K562 (cell line): ENCODE measurements around the gene PRKD1. TPM values are rescaled to one million over a fixed set of nuclear protein-coding genes. Genes with fewer than 3 reads are reported as not detected.

ENCODE experiments used
- ATAC-seq: fragments of 200-7000 bp; cut with Tn5 transposase; 3 replicates; pipeline ENCODE4 v1.9.1; 2020; ENCODE audit warnings: moderate library complexity
- BruUV-seq: library from RNA; stranded (reverse); fragments of 400-500 nt; replicated peaks from 2 replicates; lab custom pipeline; 2021; lab: Mats Ljungman, UMichigan
- CTCF ChIA-PET: fragments of 300-600 bp; formaldehyde crosslinking; extraction: SDS; loops from one replicate; lab custom pipeline; 2021; ENCODE audit warnings: low intra/inter-chr PET ratio; lab: Yijun Ruan, JAX
- POLR2A ChIA-PET: fragments of 300-600, 350-650 bp; sonication (Branson Sonifier 250); formaldehyde crosslinking; extraction: SDS; loops from one replicate; lab custom pipeline; 2021; ENCODE audit warnings: antibody characterized with exemption, inconsistent platforms; lab: Yijun Ruan, JAX
- DNase-seq, 4 experiments: peaks; one replicate each; pipeline versions ENCODE4 v3.0.0 to v3.0.0-alpha.2; 2011 to 2018; ENCODE audit warnings: low spot score in 3 of 4, mixed read lengths in 3 of 4; ENCODE audit errors: extremely low read depth in 1 of 4
- FAIRE-seq: peaks from 2 replicates; lab custom pipeline; 2011; peaks lifted over from hg19 to GRCh38; lab: Jason Lieb, UNC
- H2AFZ ChIP-seq: 2 replicates; pipeline ENCODE4 v1.6.0; 2011; ENCODE audit warnings: low read depth, low read length, control low read depth, inconsistent platforms
- H3K27ac ChIP-seq: fragments of 200-600 bp; 3 replicates; pipeline ENCODE4 v1.8.0; 2011; ENCODE audit warnings: low read depth, mild to moderate bottlenecking, control low read depth, inconsistent platforms, low read length, moderate library complexity, mixed read lengths; ENCODE audit errors: extremely low read depth
- H3K27me3 ChIP-seq, 2 experiments: fragments of 300-600 bp in 1 of 2; 2 replicates in 1 of 2; 3 replicates in 1 of 2; pipeline versions ENCODE4 v1.6.0 to v1.8.0; 2011; ENCODE audit warnings: inconsistent platforms in 2 of 2, low read length in 2 of 2, mild to moderate bottlenecking in 1 of 2, mixed read lengths in 1 of 2, moderate library complexity in 1 of 2; ENCODE audit not compliant: control insufficient read depth in 2 of 2, insufficient read depth in 2 of 2
- H3K36me3 ChIP-seq: fragments of 300-600 bp; 3 replicates; pipeline ENCODE4 v1.8.0; 2011; ENCODE audit warnings: mild to moderate bottlenecking, low read length, inconsistent platforms; ENCODE audit not compliant: control insufficient read depth, insufficient read depth
- H3K4me1 ChIP-seq, 2 experiments: fragments of 200-600 bp in 1 of 2; replicated peaks in 1 of 2; 2 replicates in 1 of 2; 3 replicates in 1 of 2; pipeline versions ENCODE4 v1.5.1 to v1.8.0; 2011; ENCODE audit warnings: inconsistent platforms in 2 of 2, low read length in 2 of 2, mild to moderate bottlenecking in 1 of 2, mixed read lengths in 1 of 2, moderate library complexity in 1 of 2; ENCODE audit not compliant: control insufficient read depth in 2 of 2, insufficient read depth in 2 of 2
- H3K4me2 ChIP-seq: 2 replicates; pipeline ENCODE4 v1.6.1; 2011; ENCODE audit warnings: low read length, control low read depth, inconsistent platforms, mixed read lengths; ENCODE audit not compliant: insufficient read depth
- H3K4me3 ChIP-seq: fragments of 200-600 bp; sonication (generic), shearing (Covaris generic); 2 replicates; pipeline ENCODE4 v1.5.1; 2016; ENCODE audit warnings: control low read depth, inconsistent platforms
- H3K79me2 ChIP-seq: fragments of 200-600 bp; 3 replicates; pipeline ENCODE4 v1.8.0; 2011; ENCODE audit warnings: low read length, inconsistent platforms; ENCODE audit not compliant: control insufficient read depth, insufficient read depth
- H3K9ac ChIP-seq, 2 experiments: 2 replicates each; pipeline versions ENCODE4 v1.6.0 to v1.6.1; 2011; ENCODE audit warnings: low read depth in 2 of 2, low read length in 2 of 2, control low read depth in 1 of 2, inconsistent platforms in 1 of 2, mild to moderate bottlenecking in 1 of 2, mixed read lengths in 1 of 2; ENCODE audit not compliant: insufficient read depth in 1 of 2
- H3K9me1 ChIP-seq: one replicate; pipeline ENCODE4 v1.6.0; 2011; ENCODE audit warnings: inconsistent platforms, mild to moderate bottlenecking, low read length, moderate library complexity; ENCODE audit not compliant: control insufficient read depth, insufficient read depth
- H3K9me3 ChIP-seq: replicated peaks from 2 replicates; pipeline ENCODE4 v1.5.1; 2011; ENCODE audit warnings: low read depth, low read length, inconsistent platforms; ENCODE audit not compliant: control insufficient read depth, insufficient read depth
- H4K20me1 ChIP-seq: replicated peaks from 2 replicates; pipeline ENCODE4 v1.6.1; 2011; ENCODE audit warnings: low read length, inconsistent platforms, mixed read lengths; ENCODE audit not compliant: control insufficient read depth, insufficient read depth
- EWSR1 ChIP-seq: fragments of 450-650 bp; IDR thresholded peaks from 2 replicates; pipeline ENCODE4 v1.6.1; 2018; ENCODE audit warnings: borderline replicate concordance, mild to moderate bottlenecking, low read depth, moderate library complexity; ENCODE audit not compliant: partially characterized antibody
- NFIX ChIP-seq: fragments of 250-450 bp; sonication (Bioruptor Pico); IDR thresholded peaks from 2 replicates; pipeline ENCODE4 v1.4.0; 2020; ENCODE audit warnings: low read depth, mild to moderate bottlenecking, moderate library complexity
- POLR2G ChIP-seq: fragments of 200-400 bp; formaldehyde crosslinking; IDR thresholded peaks from 2 replicates; pipeline ENCODE4 v1.6.1; 2017; ENCODE audit warnings: low read depth, mild to moderate bottlenecking, antibody characterized with exemption, low read length, moderate library complexity
- PTBP1 ChIP-seq: fragments of 200-400 bp; formaldehyde crosslinking; IDR thresholded peaks from 2 replicates; pipeline ENCODE4 v1.6.1; 2017; ENCODE audit warnings: low read depth, low read length
- RCOR1 ChIP-seq, 2 experiments: IDR thresholded peaks; 2 replicates each; pipeline ENCODE4 v1.6.1; 2012; ENCODE audit warnings: low read depth in 2 of 2, low read length in 2 of 2, borderline replicate concordance in 1 of 2, improper control_type of control experiment in 1 of 2
- RFX7 ChIP-seq: fragments of 250-450 bp; sonication (Bioruptor Pico); IDR thresholded peaks from 2 replicates; pipeline ENCODE4 v1.5.1; 2021; ENCODE audit warnings: mild to moderate bottlenecking
- STAT5B ChIP-seq: fragments of 250-450 bp; sonication (Bioruptor Pico); IDR thresholded peaks from 2 replicates; pipeline ENCODE4 v1.8.0; 2021; ENCODE audit warnings: mild to moderate bottlenecking, inconsistent platforms
- ZFPM2 ChIP-seq: fragments of 250-450 bp; sonication (Bioruptor Pico); IDR thresholded peaks from 2 replicates; pipeline ENCODE4 v1.5.1; 2022; ENCODE audit warnings: mild to moderate bottlenecking
- ZHX1 ChIP-seq: fragments of 150-350 bp; conservative IDR thresholded peaks from 2 replicates; pipeline ENCODE4 v1.6.1; 2014; ENCODE audit warnings: low read length
- ZMIZ1 ChIP-seq, 2 experiments: fragments of 150-350 bp in 1 of 2; IDR thresholded peaks; 2 replicates each; pipeline ENCODE4 v1.6.1; 2012 to 2016; ENCODE audit warnings: low read depth in 2 of 2, low read length in 2 of 2, mild to moderate bottlenecking in 1 of 2, moderate library complexity in 1 of 2
- ZNF224 ChIP-seq: sonication (generic); formaldehyde crosslinking; IDR thresholded peaks from 2 replicates; pipeline ENCODE4 v1.8.0; 2022; ENCODE audit warnings: mild to moderate bottlenecking, missing genetic modification reagents
- ZNF41 ChIP-seq: fragments of 250-450 bp; sonication (Bioruptor Pico); conservative IDR thresholded peaks from 2 replicates; pipeline ENCODE4 v1.4.0; 2020; ENCODE audit warnings: mild to moderate bottlenecking
- WGBS: fragments of 100-300 bp; shearing (Covaris generic); methylation state at CpG from one replicate; pipeline ENCODE4 v1.1.6; 2016; ENCODE audit warnings: low coverage, mixed read lengths; ENCODE audit not compliant: insufficient coverage; ENCODE audit errors: missing lambda C conversion rate; 5-methylcytosine and 5-hydroxymethylcytosine counted together
- in situ Hi-C: fragments of 300-500 bp; cut with MboI; formaldehyde crosslinking; loops from 4 replicates; pipeline ENCODE4 v1.15.0; 2018; ENCODE audit warnings: inconsistent platforms, mixed read lengths
- intact Hi-C: fragments of 100-400 bp; cut with micrococcal nuclease; formaldehyde crosslinking; loops from 2 replicates; pipeline ENCODE4 v1.14.2; 2022
- polyA plus RNA-seq, 8 experiments: library from polyadenylated mRNA; depleted of rRNA in 4 of 8; stranded (reverse) in 5 of 8; unstranded in 3 of 8; fragments of >200 nt; fragmentation: Nextera tagmentation in 2 of 8; fragmentation: Illumina TruSeq in 1 of 8; extraction: Ambion mirVana in 2 of 8; extraction: Trizol in 1 of 8; gene quantifications; 2 replicates each; pipeline versions ENCODE4 v1.2.1 to v1.2.3, GENCODE V29; 2011 to 2014; ENCODE audit warnings: inconsistent platforms in 1 of 8, missing spikeins in 1 of 8
- total RNA-seq, 7 experiments: library from RNA; depleted of rRNA in 6 of 7; stranded (reverse); fragments of >200 nt in 6 of 7; fragmentation: Illumina TruSeq in 2 of 7; extraction: Trizol in 2 of 7; gene quantifications; 2 replicates each; pipeline versions ENCODE4 v1.2.1 to v1.2.3, GENCODE V29; 2011 to 2021; ENCODE audit warnings: low replicate concordance in 1 of 7

Gene PRKD1
- total and polyA plus RNA-seq, 9 of the 15 experiments (the other 6 are each of a cell fraction or from before 2014, with no cell fraction given) = 0.04 to 0.25 (median 0.13) TPM; not detected in 1

DNA sequence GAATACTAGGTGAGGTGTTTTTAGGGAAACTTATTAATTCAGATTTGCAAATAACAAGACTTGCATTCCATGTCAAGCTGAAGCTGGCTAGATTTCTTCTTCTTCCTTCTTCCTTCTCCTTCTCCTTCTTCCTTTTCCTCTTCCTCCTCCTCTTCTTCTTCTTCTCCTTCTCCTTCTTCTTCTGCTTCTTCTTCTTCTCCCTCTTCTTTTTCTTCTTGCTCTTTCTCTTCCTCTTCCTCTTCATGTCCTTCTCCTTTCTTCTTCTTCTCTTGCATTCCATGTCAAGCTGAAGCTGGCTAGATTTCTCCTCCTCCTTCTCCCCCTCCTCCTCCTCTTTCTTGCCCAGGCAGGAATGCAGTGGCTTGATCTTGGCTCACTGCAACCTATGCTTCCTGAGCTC is 297.8 kb downstream of the PRKD1 start (continued):
- TF ChIP-seq ZHX1 (no peak), RCOR1 (IDR thresholded peaks at IDR 0.05; ENCODE audit: borderline replicate concordance in 1 of 2, low read depth in 2 of 2, low read length in 2 of 2) (no peak)

GRCh38 chr14:29627137-29627536 is 300.5 kb downstream of the PRKD1 start:
- Histone ChIP-seq H3K9me3 (no peaks in the 10 kb centered on the region), H3K9ac (no peak overlapping the region), H3K27ac (no peak overlapping the region), H3K4me3 (no peak overlapping the region), H3K36me3 (no peaks in the 10 kb centered on the region), H3K4me1 (no peaks in the 10 kb centered on the region), H4K20me1 (no peaks in the 10 kb centered on the region), H3K79me2 (no peaks in the 10 kb centered on the region), H3K27me3 (no peaks in the 10 kb centered on the region), H2AFZ (no peak overlapping the region), H3K9me1 (no peaks in the 10 kb centered on the region), H3K4me2 (no peak overlapping the region)
- ChIA-PET CTCF (no interaction called here), POLR2A (no interaction called here)
- intact Hi-C loops (no loop called here), in situ Hi-C loops (no loop called here)
- WGBS = 21% methylated on average over 3 of the region's 3 CpGs
- FAIRE-seq (no peak), DNase-seq (no peak), ATAC-seq (no peak)
- BruUV-seq = no TSS peak
- no peak for TF ChIP-seq NFIX (CRISPR knock-in tag)
- no peak for TF ChIP-seq PTBP1
- TF ChIP-seq STAT5B (CRISPR knock-in tag) = no peak
- no peak for TF ChIP-seq EWSR1
- no peak for TF ChIP-seq ZNF224 (CRISPR knock-in tag)
- TF ChIP-seq ZNF41 (CRISPR knock-in tag) = no peak
- no peak for TF ChIP-seq POLR2G
- no peak for TF ChIP-seq ZMIZ1 (IDR thresholded peaks at IDR 0.05; ENCODE audit: low read depth in 2 of 2, low read length in 2 of 2)
- no peak for TF ChIP-seq ZFPM2
- no peak for TF ChIP-seq RFX7 (CRISPR knock-in tag)
